AG09309 (cell line): ENCODE results near the gene WRAP53.

ENCODE experiments used
- DNase-seq: peaks from one replicate; pipeline ENCODE4 v3.0.0-alpha.2; 2010; ENCODE audit warnings: low read depth
- H3K4me3 ChIP-seq: 2 replicates; pipeline ENCODE4 v1.5.1; 2011; ENCODE audit warnings: mild to moderate bottlenecking, low read depth, low read length, moderate library complexity; ENCODE audit not compliant: control insufficient read depth
- CTCF ChIP-seq: IDR thresholded peaks from 2 replicates; pipeline ENCODE4 v1.5.1; 2011; ENCODE audit warnings: mild to moderate bottlenecking, low read depth, low read length, inconsistent platforms; ENCODE audit not compliant: insufficient read depth, control insufficient read depth; ENCODE audit errors: missing control alignments

The WRAP53 gene

DNA sequence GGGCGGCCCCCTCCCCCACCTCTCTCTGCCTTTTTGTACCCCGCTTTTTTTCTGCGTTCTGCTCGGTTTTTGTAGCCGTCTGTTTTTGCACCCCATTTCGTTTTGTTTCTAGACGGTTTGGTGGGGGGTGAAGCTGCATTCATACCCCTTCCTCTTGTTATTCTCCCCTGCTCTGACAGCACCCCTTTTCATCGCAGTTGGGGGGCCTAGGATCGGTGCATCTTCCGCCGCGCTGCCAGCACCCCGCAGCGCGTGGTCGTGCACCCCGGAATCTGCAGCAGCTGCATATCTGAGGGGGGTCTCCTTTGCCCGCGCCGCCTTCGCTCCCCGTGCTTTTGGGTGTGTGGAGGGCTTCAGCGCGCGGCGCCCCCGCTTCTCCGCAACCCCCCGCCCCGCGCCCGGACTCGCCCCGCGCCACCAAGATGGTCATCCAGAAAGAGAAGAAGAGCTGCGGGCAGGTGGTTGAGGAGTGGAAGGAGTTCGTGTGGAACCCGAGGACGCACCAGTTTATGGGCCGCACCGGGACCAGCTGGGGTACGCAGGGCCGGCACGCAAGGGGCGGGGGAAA lies 37.1 kb upstream of the WRAP53 start:
- no peak for DNase-seq
- peak overlapping the region; percentile 9 for H3K4me3 ChIP-seq
- no peak for TF ChIP-seq CTCF

DNA sequence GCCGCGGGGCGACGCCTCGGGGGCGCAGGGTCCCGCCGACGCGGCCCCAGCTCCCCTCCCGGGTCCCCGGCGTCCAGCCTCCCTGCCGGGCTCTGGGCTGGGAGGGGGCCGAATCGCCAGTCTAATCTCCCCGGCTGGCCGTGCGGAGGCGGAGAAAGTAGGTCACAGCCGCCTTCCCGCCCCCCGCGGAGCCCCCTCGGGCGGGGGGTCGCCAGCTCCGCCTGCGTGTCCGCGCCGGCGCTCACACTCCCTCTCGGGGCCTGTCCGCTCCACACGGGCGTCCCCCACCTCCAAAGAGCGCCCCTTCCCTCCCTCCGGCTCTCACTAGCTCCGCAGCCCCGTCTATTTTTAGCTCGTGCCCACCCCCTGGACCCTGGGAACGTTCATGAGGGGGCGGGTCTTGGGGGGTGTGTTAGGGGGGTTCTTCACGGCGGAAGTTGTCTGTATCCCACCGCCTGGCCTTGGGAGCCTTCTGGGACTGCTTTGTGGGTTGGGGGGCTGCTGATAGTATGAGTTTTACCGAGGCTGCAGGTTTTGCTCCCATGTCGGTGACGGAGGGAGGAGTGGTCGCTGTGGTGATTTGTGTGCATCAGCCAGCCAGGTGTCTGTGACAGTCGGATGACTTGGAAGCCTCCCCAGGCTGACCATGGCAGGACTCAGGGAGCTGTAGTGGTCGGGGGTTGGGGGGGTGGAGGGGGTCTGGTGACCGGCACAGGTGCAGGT lies 36.5 kb upstream of the WRAP53 start:
- no peak for DNase-seq
- H3K4me3 ChIP-seq = no peak overlapping the region

DNA sequence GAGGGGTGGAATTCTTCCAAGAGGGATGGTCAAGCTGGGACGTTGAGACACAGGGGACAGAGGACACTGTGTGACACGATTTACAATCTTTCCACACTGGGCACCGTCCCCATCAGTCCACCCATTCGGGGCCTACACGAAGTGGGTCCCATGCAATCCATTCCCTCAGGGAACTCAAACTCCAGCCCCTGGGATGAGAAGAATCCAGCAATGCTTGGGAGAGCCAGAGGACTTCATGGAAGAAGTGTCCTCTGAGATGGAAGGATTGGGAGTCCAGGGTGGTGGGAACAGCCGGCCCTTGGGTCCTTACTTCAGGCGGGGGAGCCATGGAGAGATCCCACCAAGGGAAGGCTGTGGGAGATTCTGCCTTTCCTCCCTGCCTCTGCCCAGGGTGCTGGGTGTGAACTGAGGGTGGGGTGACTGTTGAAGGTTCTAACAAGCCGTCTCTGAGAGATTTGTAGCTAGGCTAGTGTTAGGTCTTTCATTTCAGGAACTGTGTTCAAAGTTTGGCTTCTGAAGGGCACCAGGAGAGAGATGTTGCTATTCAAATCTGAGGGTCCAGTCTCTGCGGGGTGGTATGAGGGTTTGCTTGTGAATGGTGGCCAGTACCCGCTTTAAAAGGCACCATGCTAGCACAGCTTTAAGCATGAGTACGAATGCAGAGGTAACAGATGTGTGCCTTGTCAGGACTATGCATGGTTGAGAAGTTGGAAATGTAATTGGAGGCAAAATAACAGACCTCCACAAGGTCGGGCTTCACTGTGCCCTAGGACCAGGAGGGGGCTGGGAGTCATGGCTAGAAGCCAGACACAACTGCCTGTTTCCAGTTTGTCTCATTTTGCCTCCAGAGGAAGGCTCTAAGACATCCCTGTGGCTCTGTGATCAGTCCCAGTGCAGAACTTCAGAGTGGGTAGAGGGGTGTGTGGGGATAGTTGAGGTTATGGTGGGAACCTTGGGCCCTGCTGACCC lies 35.6 kb upstream of the WRAP53 start:
- no peak for TF ChIP-seq CTCF
- H3K4me3 ChIP-seq = no peak overlapping the region
- DNase-seq = no peak

More for the DNA sequence above, 36.5 kb upstream of the WRAP53 start:
- TF ChIP-seq CTCF = no peak

DNA sequence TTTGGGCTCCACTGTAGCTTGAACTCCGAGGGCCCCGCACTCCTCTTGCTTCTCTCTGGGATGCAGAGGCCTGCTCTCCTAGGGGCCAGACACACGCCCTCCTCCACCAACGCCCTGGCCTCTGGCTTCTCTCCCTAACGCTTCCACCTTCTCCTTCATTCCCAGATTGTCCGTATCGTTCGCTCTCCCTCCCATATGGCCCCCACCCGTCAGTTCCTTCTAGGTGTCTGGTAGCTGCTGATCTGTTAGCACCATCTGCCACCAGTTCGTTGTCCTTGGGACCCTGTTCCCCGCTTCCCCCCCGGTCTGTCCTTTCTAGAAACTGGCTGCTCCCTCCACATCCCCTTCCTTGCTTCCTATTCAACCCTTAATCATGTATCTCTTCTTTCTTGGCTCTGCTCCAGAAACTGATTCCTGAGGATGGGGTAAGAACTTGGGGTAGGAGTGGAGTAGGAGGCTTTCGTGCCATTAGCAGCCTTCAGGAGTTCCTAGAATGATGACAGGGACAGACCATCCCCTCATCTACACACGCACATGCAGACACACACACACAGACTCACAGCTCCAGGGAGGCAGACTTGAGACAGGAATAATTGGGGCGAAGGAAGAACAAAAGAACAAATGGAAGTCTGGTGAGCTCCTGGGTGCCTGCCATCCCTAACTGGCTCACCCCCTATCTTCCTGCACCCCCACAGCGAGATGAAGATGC lies 33.3 kb upstream of the WRAP53 start:
- TF ChIP-seq CTCF = no peak
- no peak for DNase-seq
- H3K4me3 ChIP-seq = no peak overlapping the region

- no peak overlapping the region for H3K4me3 ChIP-seq
- no peak for DNase-seq
- TF ChIP-seq CTCF = no peak
Measured at GRCh38 chr17:7655541-7655840, 32.8 kb upstream of the WRAP53 start.

DNA sequence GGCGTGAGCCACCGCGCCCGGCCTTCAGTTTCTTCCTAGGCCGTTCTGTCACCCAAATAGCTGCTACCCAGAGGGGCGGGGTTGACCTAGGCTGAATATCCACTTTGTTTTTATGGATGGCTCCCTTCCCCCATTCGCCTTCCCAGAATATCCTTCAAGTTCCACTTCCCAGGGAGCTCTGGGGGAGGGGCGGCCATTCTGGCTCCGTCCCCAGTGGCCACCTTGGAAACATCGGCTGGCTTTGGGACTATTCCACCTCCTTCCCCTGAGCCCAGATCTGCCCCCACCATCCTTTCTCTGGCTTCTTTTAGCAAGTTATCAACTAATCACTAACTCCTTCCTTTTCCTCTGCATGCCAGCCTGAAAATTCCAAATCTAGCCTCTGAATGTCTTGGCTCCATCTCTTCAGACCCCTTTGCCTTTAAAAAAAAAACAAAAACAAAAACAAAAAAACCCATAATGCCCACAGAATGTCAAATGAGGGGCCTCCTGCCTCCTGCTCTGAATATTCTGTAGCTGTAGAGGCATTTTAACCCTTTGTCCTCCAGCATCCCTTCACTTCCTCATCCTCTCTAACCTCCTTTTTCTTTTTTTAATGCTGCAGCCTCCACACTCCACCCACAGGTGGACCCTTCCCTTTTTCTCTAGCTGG lies 31.2 kb upstream of the WRAP53 start:
- no peak overlapping the region for H3K4me3 ChIP-seq
- DNase-seq = no peak
- TF ChIP-seq CTCF = no peak
